IPS DF 4.7 (cell line): ENCODE measurements around the gene RCOR1.
"Not testable (repeated sequence)": the region's sequence is repeated elsewhere in the genome, so short reads cannot be mapped to it uniquely, and the experiment has no call there.

Experiments used
- DNase-seq: peaks from one replicate; pipeline ENCODE4 v3.0.0-alpha.2; 2013; ENCODE audit warnings: low spot score; ENCODE audit errors: extremely low read depth

Gene RCOR1

DNA sequence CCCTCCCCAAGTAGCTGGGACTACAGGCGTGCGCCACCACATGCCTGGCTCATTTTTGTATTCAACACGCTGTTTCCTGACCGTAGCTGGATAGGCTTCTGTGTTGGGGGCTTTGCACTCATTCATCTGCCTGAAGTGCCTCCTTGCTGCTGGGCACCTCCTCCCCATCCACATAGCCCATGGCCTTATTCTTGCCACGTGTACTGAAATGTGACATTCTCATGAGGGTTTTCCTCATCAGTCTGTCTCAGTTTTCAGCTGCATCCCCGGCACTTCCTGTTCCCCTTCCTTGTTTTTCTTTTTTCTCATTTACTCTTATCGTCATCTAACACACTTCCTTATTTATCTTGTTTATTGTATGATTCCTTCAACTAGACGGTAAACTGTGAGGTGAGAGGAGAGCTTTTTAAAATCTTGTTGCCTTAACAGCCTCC, 36.6 kb downstream of the RCOR1 start:
- DNase-seq, result no peak

- DNase-seq, result no peak
Observed at GRCh38 chr14:102629808-102630350, 37.4 kb downstream of the RCOR1 start.

DNA sequence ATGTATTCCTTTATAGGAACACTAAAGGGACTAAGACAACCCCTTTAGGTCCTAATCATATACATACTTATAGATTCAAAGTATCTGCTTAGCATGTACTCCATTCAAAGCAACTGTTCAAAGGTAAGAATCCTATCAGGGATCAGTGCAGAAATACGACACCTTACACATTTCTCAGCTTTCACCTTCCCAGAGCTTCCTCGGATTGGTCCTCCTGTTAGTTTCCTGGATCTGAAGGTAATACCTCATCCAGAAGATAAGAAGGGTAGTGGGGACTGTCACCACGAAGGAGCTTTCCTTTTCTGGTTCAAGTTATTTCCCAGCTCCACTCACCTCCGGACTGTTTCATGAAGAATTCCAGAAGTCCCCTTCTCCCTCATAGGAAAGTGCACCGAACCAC, 38.0 kb downstream of the RCOR1 start:
- DNase-seq, result no peak

GRCh38 chr14:102630881-102631280, 38.4 kb downstream of the RCOR1 start:
- no peak for DNase-seq

DNA sequence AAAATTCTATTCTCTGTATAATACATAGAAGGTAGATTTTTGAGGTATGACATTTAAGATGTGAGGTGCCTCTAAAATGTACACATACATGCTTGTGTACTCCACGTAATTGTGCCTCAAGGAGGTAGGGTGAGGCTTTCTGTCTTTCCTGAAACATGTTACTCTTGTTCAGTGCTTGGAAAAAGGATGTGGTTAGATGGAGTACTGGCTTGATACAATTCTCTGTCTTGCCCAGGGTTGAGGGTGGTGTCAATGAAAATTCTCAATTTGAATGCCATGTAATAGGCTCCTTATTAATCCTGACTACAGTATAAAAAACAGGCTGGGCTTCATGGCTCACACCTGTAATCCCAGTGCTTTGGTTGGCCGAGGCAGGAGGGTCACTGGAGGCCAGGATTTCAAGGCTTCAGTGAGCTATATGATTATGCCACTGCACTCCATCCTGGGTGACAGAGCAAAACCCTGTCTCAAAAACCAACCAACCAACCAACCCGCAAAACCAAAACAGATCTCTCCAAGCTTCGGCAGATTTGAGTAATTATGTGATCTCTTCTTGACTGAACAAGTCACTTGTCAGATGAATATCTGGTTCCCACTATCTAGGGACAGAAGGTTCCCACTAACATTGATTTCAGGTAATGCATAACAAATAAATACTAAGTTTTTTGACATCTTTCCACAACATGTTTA, 41.6 kb downstream of the RCOR1 start:
- no peak for DNase-seq

GRCh38 chr14:102639611-102640010, 47.2 kb downstream of the RCOR1 start:
- not testable (repeated sequence) for DNase-seq

GRCh38 chr14:102644523-102644922, 52.1 kb downstream of the RCOR1 start:
- no peak for DNase-seq

DNA sequence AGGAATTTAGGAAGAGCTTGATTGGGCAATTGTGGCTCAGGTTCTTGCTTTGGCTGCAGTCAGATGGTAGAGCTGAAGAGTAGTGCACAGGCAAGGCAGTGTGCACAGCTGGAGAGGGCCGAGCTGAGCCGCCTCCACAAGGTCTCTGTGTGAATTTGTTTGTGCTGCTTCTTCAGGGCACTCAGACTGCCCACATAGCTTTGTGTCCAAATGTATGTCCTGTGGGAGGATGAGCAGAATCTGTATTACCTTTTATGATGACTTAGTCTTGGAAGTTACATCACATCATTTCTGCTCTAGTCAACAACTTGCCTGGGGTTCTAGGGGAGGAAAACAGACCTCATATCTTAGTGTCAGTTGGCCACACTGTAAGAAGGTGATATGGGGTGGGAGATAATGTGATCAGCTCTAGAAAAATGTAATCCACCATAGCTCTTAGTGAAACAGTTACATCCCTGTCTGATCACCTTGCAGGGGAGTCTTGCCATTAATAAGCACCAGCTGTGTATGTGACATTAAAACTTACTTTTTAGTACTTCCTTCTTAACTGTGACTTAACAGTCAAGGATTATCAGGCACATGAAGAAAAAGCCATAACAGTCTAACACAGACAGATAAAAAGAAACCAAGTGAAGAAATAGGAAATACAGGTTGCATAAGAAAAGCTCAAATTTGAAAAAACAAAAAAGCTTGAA, 53.4 kb downstream of the RCOR1 start:
- no peak for DNase-seq

- DNase-seq, result no peak
Observed at GRCh38 chr14:102646615-102647014, 54.2 kb downstream of the RCOR1 start.

GRCh38 chr14:102652194-102652593, 59.7 kb downstream of the RCOR1 start:
- DNase-seq, result no peak

GRCh38 chr14:102654298-102654697, 61.8 kb downstream of the RCOR1 start:
- DNase-seq, result no peak

GRCh38 chr14:102655137-102655536, 62.7 kb downstream of the RCOR1 start:
- DNase-seq, result no peak

GRCh38 chr14:102659797-102660196, 67.3 kb downstream of the RCOR1 start:
- no peak for DNase-seq

DNA sequence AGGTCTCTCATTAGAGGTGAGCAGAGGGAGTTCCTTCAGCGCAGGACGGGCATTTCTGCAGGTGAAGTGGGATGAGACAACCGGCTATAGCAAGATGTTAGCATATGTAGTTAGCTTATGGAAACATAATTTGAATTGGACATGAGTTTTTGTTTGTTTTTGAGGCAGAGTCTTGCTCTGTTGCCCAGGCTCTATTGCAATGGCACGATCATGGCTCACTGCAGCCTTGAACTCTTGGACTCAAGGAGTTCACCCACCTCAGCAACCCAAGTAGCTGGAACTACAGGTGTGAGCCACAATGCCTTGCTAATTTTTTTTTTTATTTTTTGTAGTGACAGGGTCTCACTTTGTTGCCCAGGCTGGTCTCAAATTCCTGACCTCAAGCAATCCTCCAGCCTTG, 69.2 kb downstream of the RCOR1 start:
- no peak for DNase-seq

DNA sequence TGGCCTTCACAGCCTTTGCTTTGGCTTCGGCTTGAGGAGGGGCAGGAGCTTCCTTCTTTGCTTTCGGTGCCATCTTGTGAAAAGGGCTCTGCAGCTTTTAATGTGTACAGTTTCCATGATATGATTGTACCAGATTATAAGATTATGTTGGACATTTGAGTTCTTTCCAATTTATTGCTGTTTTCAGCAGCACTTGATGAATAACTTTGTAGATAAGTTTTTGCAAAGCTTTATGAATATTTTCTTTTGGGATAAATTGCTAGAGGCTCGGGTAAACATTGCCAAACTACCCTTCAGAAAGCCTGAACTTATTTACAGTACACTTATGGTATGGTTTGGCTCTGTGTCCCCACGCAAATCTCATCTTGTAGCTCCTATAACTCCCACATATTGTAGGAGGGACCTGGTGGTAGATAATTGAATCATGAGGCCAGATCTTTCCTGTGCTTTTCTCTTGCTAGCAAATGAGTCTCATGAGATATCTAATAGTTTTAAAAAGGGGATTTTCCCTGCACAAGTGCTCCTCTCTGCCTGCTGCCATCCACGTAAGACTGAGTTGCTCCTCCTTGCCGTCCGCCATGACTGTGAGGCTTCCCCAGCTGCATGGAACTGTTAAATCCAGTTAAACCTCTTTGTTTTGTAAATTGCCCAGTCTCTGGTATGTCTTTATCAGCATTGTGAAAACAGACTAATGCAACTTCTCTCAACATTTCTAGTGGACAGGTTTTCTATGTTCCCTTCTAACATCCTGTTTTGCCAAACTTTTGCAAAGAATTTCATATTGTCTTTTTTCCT, 70.4 kb downstream of the RCOR1 start:
- peak; percentile 38 for DNase-seq

GRCh38 chr14:102663440-102663839, 71.0 kb downstream of the RCOR1 start:
- DNase-seq, result no peak

DNA sequence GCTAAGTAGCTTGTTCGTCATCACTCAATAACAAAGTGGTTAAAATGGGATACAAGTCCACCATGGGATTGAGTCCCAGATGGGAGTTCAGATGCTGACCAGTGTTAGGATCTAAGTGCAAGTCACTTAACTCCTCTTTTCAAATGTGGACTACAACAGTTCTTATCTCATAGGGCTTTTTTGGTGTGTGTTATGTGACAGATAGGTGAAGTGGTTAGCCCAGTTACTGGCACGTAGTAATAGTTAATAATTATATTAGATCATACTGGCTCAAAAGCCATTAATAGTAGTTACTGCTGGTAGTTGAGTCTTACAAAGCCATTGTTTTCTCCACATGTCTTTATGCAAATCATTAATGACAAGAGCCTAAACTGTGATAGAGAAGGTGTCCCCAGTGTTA, 73.2 kb downstream of the RCOR1 start:
- no peak for DNase-seq

DNA sequence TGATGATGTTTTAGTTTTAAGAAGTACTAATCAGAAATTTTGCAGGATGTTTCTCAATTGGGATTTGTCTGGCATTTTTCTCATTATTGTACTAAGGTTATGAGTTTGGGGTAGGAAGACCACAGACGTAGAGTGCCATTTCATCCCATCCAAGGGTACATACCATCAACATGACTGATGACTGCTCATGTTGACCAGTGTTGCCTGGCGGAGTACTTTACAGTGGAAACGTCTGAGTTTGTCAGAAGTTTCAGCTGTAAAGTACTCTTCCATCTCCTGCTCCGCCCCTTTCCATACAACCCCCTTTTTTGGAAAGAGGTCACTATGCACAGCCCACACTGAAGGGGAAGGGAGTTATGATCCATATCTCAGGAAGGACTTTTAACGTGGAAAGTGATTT, 74.2 kb downstream of the RCOR1 start:
- DNase-seq, result no peak

DNA sequence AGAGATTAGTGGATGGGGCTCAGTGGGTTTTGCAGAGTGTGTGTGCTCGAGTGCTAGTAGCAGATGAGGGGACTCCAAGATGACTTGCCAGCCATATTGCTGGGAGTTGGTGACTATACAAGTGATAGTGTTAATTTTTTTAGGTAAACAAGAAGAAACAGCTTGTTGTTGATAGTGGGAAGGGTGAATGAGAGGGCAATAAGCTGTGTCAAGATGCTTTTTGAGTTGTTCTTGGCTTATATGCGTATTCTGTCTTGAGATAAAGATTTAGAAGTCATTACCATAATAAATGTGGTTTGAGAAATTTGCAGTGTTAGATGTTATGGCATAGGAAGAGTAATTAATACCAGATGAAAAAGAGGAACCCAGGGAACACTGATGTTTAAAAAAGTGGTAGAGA, 75.3 kb downstream of the RCOR1 start:
- no peak for DNase-seq

DNA sequence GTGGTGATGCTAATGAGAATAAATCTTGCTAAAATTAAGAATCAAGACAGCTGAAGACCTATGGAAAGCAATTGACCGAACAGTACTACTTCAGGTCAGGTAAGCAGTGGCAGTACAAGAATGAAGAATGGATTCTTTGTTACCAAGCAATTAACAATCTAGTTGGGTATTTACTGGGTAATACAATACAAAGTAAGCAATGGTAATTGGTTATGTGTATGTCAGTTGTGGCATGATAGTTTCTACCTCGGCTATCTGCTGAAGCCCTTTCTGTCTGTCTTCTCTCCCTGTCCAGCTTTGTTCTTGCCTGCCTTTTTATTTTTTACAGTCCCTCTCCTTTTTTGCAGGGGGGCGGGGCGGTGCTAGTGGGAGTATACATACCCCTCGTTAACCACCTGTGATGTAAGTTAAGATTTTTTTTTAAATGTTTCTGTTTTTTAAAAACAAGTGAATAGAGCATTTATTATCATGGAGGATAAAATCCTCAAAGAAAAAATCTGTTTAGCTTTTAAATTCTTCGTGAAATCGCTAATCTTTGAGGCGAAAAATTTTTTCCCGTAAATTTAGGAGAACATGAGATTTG, 75.9 kb downstream of the RCOR1 start:
- DNase-seq, result no peak

DNA sequence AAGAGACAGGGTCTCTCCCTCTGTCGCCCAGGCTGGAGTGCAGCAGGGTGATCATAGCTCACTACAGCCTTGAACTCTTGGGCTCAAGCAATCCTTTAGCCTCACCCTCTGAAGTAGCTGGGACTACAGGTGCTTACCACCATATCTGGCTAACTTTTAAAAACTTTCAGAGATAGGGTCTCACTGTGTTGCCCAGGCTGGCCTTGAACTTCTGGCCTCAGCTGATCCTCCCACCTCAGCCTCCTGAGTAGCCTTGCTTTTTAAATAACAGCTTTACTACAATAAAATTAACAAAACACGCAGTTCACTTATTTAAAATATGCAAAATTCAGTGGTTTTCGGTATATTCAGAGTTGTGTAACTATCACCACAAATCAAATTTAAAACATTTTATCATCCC, 79.0 kb downstream of the RCOR1 start:
- no peak for DNase-seq
